ENCODE measurements around the gene ZNF302.

Gene ZNF302

DNA sequence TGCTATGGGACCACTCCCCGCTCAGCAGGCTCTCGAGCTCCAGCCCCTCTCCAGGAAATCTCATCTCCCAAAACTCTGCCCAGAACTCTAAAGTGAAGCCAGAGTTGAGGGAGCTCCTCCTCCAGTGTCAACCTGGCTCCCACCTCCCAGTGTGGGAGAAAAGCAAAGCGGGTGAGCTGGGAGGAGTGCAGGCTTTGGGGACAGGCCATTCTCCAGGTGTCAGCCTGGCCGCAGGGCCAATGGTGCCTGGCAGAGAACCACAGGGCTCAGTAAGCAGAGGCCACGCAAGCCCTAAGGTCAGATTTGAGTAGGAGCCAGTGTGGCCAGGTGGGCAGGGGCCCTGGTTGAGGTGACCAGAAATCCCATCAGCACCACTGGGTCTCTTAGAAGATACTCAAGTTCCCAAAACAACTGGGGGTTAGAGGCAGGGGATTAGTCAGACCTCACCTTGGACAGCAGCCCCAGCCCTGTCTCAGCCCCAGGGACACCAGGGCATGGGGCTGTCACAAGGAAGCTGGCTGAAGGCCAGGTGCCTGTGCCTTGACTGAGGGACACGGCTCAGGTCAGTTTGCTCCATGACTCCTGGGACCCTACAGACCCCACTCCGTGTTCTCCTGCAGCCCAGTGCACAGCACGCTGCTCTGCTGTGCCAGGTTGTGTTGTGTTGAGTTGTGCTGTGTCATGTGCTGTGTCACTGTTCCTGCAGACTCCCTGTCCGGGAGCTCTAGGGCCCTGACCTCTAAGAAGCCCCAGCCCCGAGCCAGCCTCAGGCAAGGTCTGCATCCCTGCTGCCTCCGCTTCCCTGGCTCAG, 53.7 kb downstream of the ZNF302 start:
- Histone ChIP-seq H2AFZ (ENCODE audit: low read depth, low read length) (no peak overlapping the region), H3K27me3 (ENCODE audit: low read depth, low read length) (peaks cover 4% of the 10 kb centered on the region; the same call in 1 of the 2 replicates), H3K27ac (ENCODE audit: low read length) (no peak overlapping the region), H3K4me3 (ENCODE audit: low read length) (no peak overlapping the region), H3K4me2 (ENCODE audit: low read length) (no peak overlapping the region), H3K9ac (ENCODE audit: low read length) (no peak overlapping the region), H3K36me3 (replicated peaks; ENCODE audit: low read depth, low read length) (peaks cover 6% of the 10 kb centered on the region), H3K4me1 (ENCODE audit: low read length) (0 out of 2 replicates have a peak, but pooled peaks cover 3% of the 10 kb centered on the region), H4K20me1 (ENCODE audit: insufficient read depth, low read length) (no peaks in the 10 kb centered on the region), H3K79me2 (ENCODE audit: low read length) (no peaks in the 10 kb centered on the region), H3K9me3 (ENCODE audit: insufficient read depth, low read length) (no peaks in the 10 kb centered on the region)
- TF ChIP-seq, protein P1, sequence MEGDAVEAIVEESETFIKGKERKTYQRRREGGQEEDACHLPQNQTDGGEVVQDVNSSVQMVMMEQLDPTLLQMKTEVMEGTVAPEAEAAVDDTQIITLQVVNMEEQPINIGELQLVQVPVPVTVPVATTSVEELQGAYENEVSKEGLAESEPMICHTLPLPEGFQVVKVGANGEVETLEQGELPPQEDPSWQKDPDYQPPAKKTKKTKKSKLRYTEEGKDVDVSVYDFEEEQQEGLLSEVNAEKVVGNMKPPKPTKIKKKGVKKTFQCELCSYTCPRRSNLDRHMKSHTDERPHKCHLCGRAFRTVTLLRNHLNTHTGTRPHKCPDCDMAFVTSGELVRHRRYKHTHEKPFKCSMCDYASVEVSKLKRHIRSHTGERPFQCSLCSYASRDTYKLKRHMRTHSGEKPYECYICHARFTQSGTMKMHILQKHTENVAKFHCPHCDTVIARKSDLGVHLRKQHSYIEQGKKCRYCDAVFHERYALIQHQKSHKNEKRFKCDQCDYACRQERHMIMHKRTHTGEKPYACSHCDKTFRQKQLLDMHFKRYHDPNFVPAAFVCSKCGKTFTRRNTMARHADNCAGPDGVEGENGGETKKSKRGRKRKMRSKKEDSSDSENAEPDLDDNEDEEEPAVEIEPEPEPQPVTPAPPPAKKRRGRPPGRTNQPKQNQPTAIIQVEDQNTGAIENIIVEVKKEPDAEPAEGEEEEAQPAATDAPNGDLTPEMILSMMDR (IDR thresholded peaks at IDR 0.05; ENCODE audit: low read depth, low read length) = no peak

DNA sequence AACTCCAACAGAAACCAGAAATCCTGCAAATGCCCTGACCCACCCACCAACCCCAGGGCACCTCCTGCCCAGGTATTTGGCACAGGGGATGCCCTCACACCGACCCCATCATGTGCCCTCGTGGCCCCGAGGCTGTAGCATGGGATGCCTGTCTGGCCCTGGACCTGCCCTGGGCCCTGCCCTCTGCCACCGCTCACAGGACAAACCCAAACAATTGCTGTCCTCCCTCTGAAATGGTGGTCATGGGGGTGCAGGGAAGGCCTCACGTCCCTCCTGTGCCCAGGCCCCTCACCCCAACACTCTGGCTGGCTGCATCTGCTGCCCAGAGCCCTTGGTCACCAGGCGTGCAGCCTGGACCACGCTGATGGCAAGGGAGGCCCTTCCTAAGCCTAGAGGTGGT, 54.5 kb downstream of the ZNF302 start:
- no peaks in the 10 kb centered on the region for H3K9me3 ChIP-seq (ENCODE audit: insufficient read depth, low read length)
- H4K20me1 ChIP-seq (ENCODE audit: insufficient read depth, low read length) = no peaks in the 10 kb centered on the region
- H3K4me3 ChIP-seq (ENCODE audit: low read length) = no peak overlapping the region
- H3K36me3 ChIP-seq (replicated peaks; ENCODE audit: low read depth, low read length) = peaks cover 7% of the 10 kb centered on the region
- no peak overlapping the region for H3K27ac ChIP-seq (ENCODE audit: low read length)
- TF ChIP-seq, protein P1 (IDR thresholded peaks at IDR 0.05; ENCODE audit: low read depth, low read length) = no peak
- TF ChIP-seq EZH2phosphoT487 (IDR thresholded peaks at IDR 0.05; ENCODE audit: low read depth) = no peak
- H2AFZ ChIP-seq (ENCODE audit: low read depth, low read length) = no peak overlapping the region
- no peak overlapping the region for H3K9ac ChIP-seq (ENCODE audit: low read length)
- no peaks in the 10 kb centered on the region for H3K79me2 ChIP-seq (ENCODE audit: low read length)
- no peak overlapping the region for H3K4me2 ChIP-seq (ENCODE audit: low read length)
- peaks cover 4% of the 10 kb centered on the region; the same call in 1 of the 2 replicates for H3K27me3 ChIP-seq (ENCODE audit: low read depth, low read length)
- 0 out of 2 replicates have a peak, but pooled peaks cover 3% of the 10 kb centered on the region for H3K4me1 ChIP-seq (ENCODE audit: low read length)

DNA sequence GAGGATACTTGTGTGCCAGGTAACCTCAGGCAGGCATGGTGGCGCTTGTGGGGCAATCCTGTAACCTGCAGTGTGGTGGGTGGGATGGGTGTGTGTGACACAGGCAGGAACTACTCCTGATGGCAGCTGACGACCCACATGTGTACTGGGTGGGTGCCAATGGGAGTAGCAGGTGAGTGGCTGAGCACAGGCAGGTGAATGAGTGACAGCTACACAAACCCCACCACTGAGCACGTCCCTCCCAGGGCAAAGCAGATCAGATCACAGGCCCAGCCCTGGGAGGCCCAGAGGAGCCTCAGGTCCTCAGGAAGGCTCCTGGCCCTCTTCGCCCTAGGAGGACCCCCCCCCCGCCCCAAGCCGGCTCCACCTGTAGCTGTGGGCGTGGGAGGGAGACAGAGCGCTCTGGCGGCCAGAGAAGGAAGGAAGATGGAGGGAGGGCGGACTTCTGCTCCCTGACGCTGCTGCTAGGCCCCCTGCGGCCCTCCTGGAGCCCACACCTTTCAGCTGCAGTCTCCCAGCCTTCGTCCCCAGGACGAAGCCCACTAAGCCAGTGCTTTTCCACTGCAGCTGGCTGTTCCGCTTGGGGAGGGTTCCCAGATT, 55.2 kb downstream of the ZNF302 start:
- no peak overlapping the region for H3K9ac ChIP-seq (ENCODE audit: low read length)
- H3K27ac ChIP-seq (ENCODE audit: low read length) = no peak overlapping the region

More for the DNA sequence above, 55.2 kb downstream of the ZNF302 start:
- Histone ChIP-seq H3K79me2 (ENCODE audit: low read length) (no peaks in the 10 kb centered on the region), H3K36me3 (replicated peaks; ENCODE audit: low read depth, low read length) (peaks cover 9% of the 10 kb centered on the region), H3K27me3 (ENCODE audit: low read depth, low read length) (peaks cover 3% of the 10 kb centered on the region; the same call in 1 of the 2 replicates), H4K20me1 (ENCODE audit: insufficient read depth, low read length) (no peaks in the 10 kb centered on the region), H2AFZ (ENCODE audit: low read depth, low read length) (no peak overlapping the region), H3K4me2 (ENCODE audit: low read length) (peak overlapping the region; percentile 81; the same call in 1 of the 2 replicates), H3K9me3 (ENCODE audit: insufficient read depth, low read length) (no peaks in the 10 kb centered on the region), H3K4me3 (ENCODE audit: low read length) (no peak overlapping the region; the same call in 1 of the 2 replicates), H3K4me1 (ENCODE audit: low read length) (0 out of 2 replicates have a peak, but pooled peaks cover 3% of the 10 kb centered on the region)
- TF ChIP-seq, protein P1 (IDR thresholded peaks at IDR 0.05; ENCODE audit: low read depth, low read length) = no peak
- no peak for TF ChIP-seq EZH2phosphoT487 (IDR thresholded peaks at IDR 0.05; ENCODE audit: low read depth)

All from OCI-LY3 (cell line).